IMR-90 (cell line): ENCODE results near the gene SLX4. TPM values are rescaled to one million over a fixed set of nuclear protein-coding genes. Genes with fewer than 3 reads are reported as not detected.

Experiments used
- ATAC-seq: fragments of 200-7000 bp; cut with Tn5 transposase; 2 replicates; pipeline ENCODE4 v1.9.1; 2020; ENCODE audit warnings: low read depth, mild to moderate bottlenecking, moderate library complexity
- BruUV-seq: library from RNA; stranded (reverse); fragments of 400-500 nt; replicated peaks from 2 replicates; lab custom pipeline; 2021; lab: Mats Ljungman, UMichigan
- CTCF ChIA-PET: fragments of 300-600 bp; formaldehyde crosslinking; extraction: SDS; loops from one replicate; lab custom pipeline; 2021; ENCODE audit warnings: antibody characterized with exemption; lab: Yijun Ruan, JAX
- POLR2A ChIA-PET: fragments of 300-600 bp; sonication (Branson Sonifier 250); formaldehyde crosslinking; loops from one replicate; lab custom pipeline; 2022; ENCODE audit warnings: antibody characterized with exemption; ENCODE audit not compliant: unreplicated experiment; lab: Charles Lee
- DNase-seq: peaks from one replicate; pipeline ENCODE4 v3.0.0; 2013
- H2AFZ ChIP-seq: replicated peaks from 2 replicates; pipeline ENCODE3; 2013; ENCODE audit warnings: low read length, mild to moderate bottlenecking; ENCODE audit not compliant: poor library complexity
- H2AK5ac ChIP-seq: 2 replicates; pipeline ENCODE4 v1.6.1; 2013; ENCODE audit warnings: low read depth, low read length, inconsistent platforms
- H2AK9ac ChIP-seq: replicated peaks from 2 replicates; pipeline ENCODE3; 2013; ENCODE audit warnings: mild to moderate bottlenecking, low read depth, low read length, moderate library complexity; ENCODE audit not compliant: poor library complexity
- H2BK120ac ChIP-seq: 2 replicates; pipeline ENCODE4 v1.6.1; 2013; ENCODE audit warnings: low read depth, low read length, inconsistent platforms
- H2BK15ac ChIP-seq: 3 replicates; pipeline ENCODE4 v1.6.1; 2013; ENCODE audit warnings: low read depth, low read length, inconsistent platforms
- H2BK20ac ChIP-seq: 2 replicates; pipeline ENCODE4 v1.6.1; 2013; ENCODE audit warnings: low read depth, mild to moderate bottlenecking, inconsistent platforms, low read length, moderate library complexity
- H2BK5ac ChIP-seq: 2 replicates; pipeline ENCODE4 v1.6.1; 2013; ENCODE audit warnings: mild to moderate bottlenecking, low read depth, low read length, inconsistent platforms; ENCODE audit not compliant: poor library complexity, severe bottlenecking
- H3K14ac ChIP-seq: replicated peaks from 2 replicates; pipeline ENCODE4 v1.6.1; 2013; ENCODE audit warnings: low read depth, low read length, inconsistent platforms
- H3K18ac ChIP-seq: 2 replicates; pipeline ENCODE4 v1.6.1; 2013; ENCODE audit warnings: low read depth, low read length, control low read depth
- H3K23ac ChIP-seq: 2 replicates; pipeline ENCODE4 v1.6.1; 2013; ENCODE audit warnings: low read depth, low read length, inconsistent platforms
- H3K27ac ChIP-seq: 2 replicates; pipeline ENCODE4 v1.5.1; 2013; ENCODE audit warnings: mild to moderate bottlenecking, control low read depth, low read length; ENCODE audit not compliant: insufficient read depth
- H3K27me3 ChIP-seq: 2 replicates; pipeline ENCODE4 v1.6.1; 2013; ENCODE audit warnings: low read length; ENCODE audit not compliant: control insufficient read depth, insufficient read depth
- H3K36me3 ChIP-seq: 2 replicates; pipeline ENCODE4 v1.6.1; 2013; ENCODE audit warnings: low read length, mixed read lengths; ENCODE audit not compliant: control insufficient read depth, insufficient read depth
- H3K4ac ChIP-seq: 2 replicates; pipeline ENCODE4 v1.6.1; 2013; ENCODE audit warnings: low read depth, low read length, inconsistent platforms
- H3K4me1 ChIP-seq: 2 replicates; pipeline ENCODE4 v1.6.1; 2013; ENCODE audit warnings: low read length, mixed read lengths; ENCODE audit not compliant: control insufficient read depth, insufficient read depth
- H3K4me2 ChIP-seq: 2 replicates; pipeline ENCODE4 v1.6.1; 2013; ENCODE audit warnings: low read depth, mild to moderate bottlenecking, control low read depth, low read length, moderate library complexity
- H3K4me3 ChIP-seq: 2 replicates; pipeline ENCODE4 v1.5.1; 2013; ENCODE audit warnings: low read depth, mild to moderate bottlenecking, control low read depth, low read length, moderate library complexity; ENCODE audit not compliant: insufficient read depth
- H3K56ac ChIP-seq: 2 replicates; pipeline ENCODE4 v1.6.1; 2013; ENCODE audit warnings: low read length, inconsistent platforms; ENCODE audit not compliant: insufficient read depth; ENCODE audit errors: extremely low read depth
- H3K79me1 ChIP-seq, 2 experiments: 2 replicates each; pipeline ENCODE4 v1.6.1; 2013; ENCODE audit warnings: low read length in 2 of 2, inconsistent platforms in 1 of 2, low read depth in 1 of 2
- H3K9ac ChIP-seq: 2 replicates; pipeline ENCODE4 v1.6.1; 2013; ENCODE audit warnings: low read depth, low read length, control low read depth
- H3K9me1 ChIP-seq: 2 replicates; pipeline ENCODE4 v1.6.1; 2013; ENCODE audit warnings: low read length, inconsistent platforms; ENCODE audit not compliant: insufficient read depth
- H3K9me3 ChIP-seq: 2 replicates; pipeline ENCODE4 v1.6.1; 2013; ENCODE audit warnings: low read length; ENCODE audit not compliant: control insufficient read depth, insufficient read depth
- H4K20me1 ChIP-seq: 2 replicates; pipeline ENCODE4 v1.6.1; 2013; ENCODE audit warnings: low read length, inconsistent platforms; ENCODE audit not compliant: insufficient read depth
- H4K5ac ChIP-seq: 2 replicates; pipeline ENCODE4 v1.6.1; 2013; ENCODE audit warnings: mild to moderate bottlenecking, low read depth, low read length, control low read depth
- H4K8ac ChIP-seq, 2 experiments: 2 replicates each; pipeline ENCODE4 v1.6.1; 2013; ENCODE audit warnings: low read depth in 2 of 2, low read length in 2 of 2, control low read depth in 1 of 2, inconsistent platforms in 1 of 2
- H4K91ac ChIP-seq: 2 replicates; pipeline ENCODE4 v1.6.1; 2013; ENCODE audit warnings: low read depth, low read length, inconsistent platforms; ENCODE audit not compliant: insufficient read depth
- CEBPB ChIP-seq: IDR thresholded peaks from 2 replicates; pipeline ENCODE4 v1.6.1; 2012; ENCODE audit warnings: low read depth, low read length, improper control_type of control experiment
- CTCF ChIP-seq: conservative IDR thresholded peaks from 2 replicates; pipeline ENCODE4 v1.5.1; 2012; ENCODE audit warnings: mild to moderate bottlenecking, low read depth, low read length, improper control_type of control experiment
- ELK1 ChIP-seq: fragments of 150-350 bp; IDR thresholded peaks from 2 replicates; pipeline ENCODE4 v1.6.1; 2016; ENCODE audit warnings: low read depth, mild to moderate bottlenecking, low read length, moderate library complexity, borderline replicate concordance
- FOS ChIP-seq: fragments of 150-350 bp; IDR thresholded peaks from 2 replicates; pipeline ENCODE4 v1.6.1; 2016; ENCODE audit warnings: low read depth, low read length
- MAZ ChIP-seq: IDR thresholded peaks from 2 replicates; pipeline ENCODE4 v1.6.1; 2012; ENCODE audit warnings: low read depth, mild to moderate bottlenecking, low read length, improper control_type of control experiment, moderate library complexity, borderline replicate concordance
- MXI1 ChIP-seq: IDR thresholded peaks from 2 replicates; pipeline ENCODE4 v1.6.1; 2012; ENCODE audit warnings: low read depth, mild to moderate bottlenecking, low read length, moderate library complexity, borderline replicate concordance
- RAD21 ChIP-seq: IDR thresholded peaks from 2 replicates; pipeline ENCODE4 v1.6.1; 2012; ENCODE audit warnings: low read length, improper control_type of control experiment
- RCOR1 ChIP-seq: IDR thresholded peaks from 2 replicates; pipeline ENCODE4 v1.6.1; 2012; ENCODE audit warnings: mild to moderate bottlenecking, low read length, improper control_type of control experiment; ENCODE audit not compliant: insufficient replicate concordance
- USF2 ChIP-seq: fragments of 150-350 bp; IDR thresholded peaks from 2 replicates; pipeline ENCODE4 v1.6.1; 2017; ENCODE audit warnings: mild to moderate bottlenecking, antibody characterized with exemption, low read length, low read depth
- WGBS, 2 experiments: methylation state at CpG; one replicate each; pipeline versions ENCODE4 v1.1.5 to v1.1.7; 2013; ENCODE audit warnings: missing lambda C conversion rate in 2 of 2; ENCODE audit not compliant: insufficient read length in 1 of 2; ENCODE audit errors: extremely low coverage in 2 of 2; 5-methylcytosine and 5-hydroxymethylcytosine counted together
- dilution Hi-C: fragments of 300-500 bp; cut with HindIII; formaldehyde crosslinking; loops from one replicate; pipeline ENCODE4 v1.14.3; 2018; ENCODE audit warnings: low sequenced_read_pairs; ENCODE audit not compliant: unreplicated experiment
- in situ Hi-C: fragments of 300-500 bp; cut with MboI; formaldehyde crosslinking; loops from 3 replicates; pipeline ENCODE4 v1.14.3; 2019; ENCODE audit warnings: low sequenced_read_pairs, inconsistent platforms, mixed read lengths
- intact Hi-C: fragments of 100-400 bp; cut with micrococcal nuclease; formaldehyde crosslinking; loops from 2 replicates; pipeline ENCODE4 v1.10.0; 2022
- polyA plus RNA-seq, 3 experiments: library from polyadenylated mRNA; depleted of rRNA; stranded (reverse); fragments of >200 nt; gene quantifications; 2 replicates each; pipeline ENCODE4 v1.2.3, GENCODE V29; 2012; ENCODE audit warnings: low replicate concordance in 1 of 3
- total RNA-seq: library from RNA; depleted of rRNA; stranded (reverse); fragments of >200 nt; gene quantifications from 2 replicates; pipeline ENCODE4 v1.2.3, GENCODE V29; 2012

SLX4 gene
- total and polyA plus RNA-seq, 2 of the 4 experiments (the other 2 are of a cell fraction), result 1.3 to 3.1 TPM

- intact Hi-C loops, result no loop called here
- no peak overlapping the region for H2BK5ac ChIP-seq
- no peak overlapping the region for H3K4me2 ChIP-seq
- in situ Hi-C loops, result no loop called here
- no peak overlapping the region for H3K56ac ChIP-seq
- H3K23ac ChIP-seq, result no peak overlapping the region
- H2AK5ac ChIP-seq, result no peak overlapping the region
- H3K27me3 ChIP-seq, result no peaks in the 10 kb centered on the region
- H3K27ac ChIP-seq, result no peak overlapping the region
- dilution Hi-C loops, result no loop called here
- no peak overlapping the region for H2BK120ac ChIP-seq
- ATAC-seq (no peak), DNase-seq (no peak)
- no peak overlapping the region for H2BK20ac ChIP-seq
- no peaks in the 10 kb centered on the region for H4K20me1 ChIP-seq
- TF ChIP-seq FOS (no peak), RCOR1 (no peak), MXI1 (no peak), CEBPB (no peak), ELK1 (no peak), CTCF (no peak), MAZ (no peak), USF2 (no peak), RAD21 (no peak)
- no peak overlapping the region for H3K4me3 ChIP-seq
- no peak overlapping the region for H3K14ac ChIP-seq
- H3K36me3 ChIP-seq, result peaks cover 37% of the 10 kb centered on the region
- POLR2A ChIA-PET, result no interaction called here
- no peak overlapping the region for H3K9ac ChIP-seq
- no peak overlapping the region for H4K8ac ChIP-seq
- no peak overlapping the region for H2BK15ac ChIP-seq
- H4K5ac ChIP-seq, result no peak overlapping the region
- 100% methylated on average over 1 of the region's 13 CpGs; no CpG with 5 or more reads in 1 of the 2 experiments for WGBS, 2 experiments
- H3K4me1 ChIP-seq, result no peaks in the 10 kb centered on the region
- CTCF ChIA-PET, result no interaction called here
- no peak overlapping the region for H3K18ac ChIP-seq
- peaks cover 3% of the 10 kb centered on the region; the same call in 1 of the 2 replicates for H3K9me1 ChIP-seq
- no peak overlapping the region for H4K91ac ChIP-seq
- peaks cover 6% of the 10 kb centered on the region; the same call in 1 of the 2 replicates for H3K9me3 ChIP-seq
- no peak overlapping the region for H2AFZ ChIP-seq
- no TSS peak for BruUV-seq
- H2AK9ac ChIP-seq, result no peak overlapping the region
- no peak overlapping the region for H3K4ac ChIP-seq
- no peaks in the 10 kb centered on the region for H3K79me1 ChIP-seq
Observed at GRCh38 chr16:3601614-3602319, 9.6 kb downstream of the SLX4 start.
